K562 (cell line): ENCODE measurements around the gene SNPH. TPM values are rescaled to one million over a fixed set of nuclear protein-coding genes. Genes with fewer than 3 reads are reported as not detected.

ENCODE experiments used
- E2F3 ChIP-seq: fragments of 250-450 bp; sonication (Bioruptor Pico); IDR thresholded peaks from 2 replicates; pipeline ENCODE4 v1.4.0; 2020; ENCODE audit warnings: mild to moderate bottlenecking
- ESRRA ChIP-seq: fragments of 450-650 bp; IDR thresholded peaks from 2 replicates; pipeline ENCODE4 v1.6.1; 2014; ENCODE audit warnings: low read depth, mild to moderate bottlenecking, moderate library complexity, borderline replicate concordance
- FOSL1 ChIP-seq: fragments of 200-800 bp; sonication (Bioruptor generic); conservative IDR thresholded peaks from 2 replicates; pipeline ENCODE4 v1.6.1; 2016; ENCODE audit warnings: missing genetic modification characterization, missing compliant biosample characterization
- HDAC8 ChIP-seq: fragments of 450-650 bp; IDR thresholded peaks from 2 replicates; pipeline ENCODE4 v1.6.1; 2016; ENCODE audit warnings: mild to moderate bottlenecking, missing genetic modification characterization, moderate library complexity, missing compliant biosample characterization
- KLF10 ChIP-seq: fragments of 250-450 bp; sonication (Bioruptor Pico); IDR thresholded peaks from 2 replicates; pipeline ENCODE4 v1.6.1; 2021; ENCODE audit warnings: matching md5 sums
- NR2F6 ChIP-seq: fragments of 450-650 bp; formaldehyde crosslinking; IDR thresholded peaks from 2 replicates; pipeline ENCODE4 v1.4.0; 2020; ENCODE audit warnings: mild to moderate bottlenecking
- NR3C1 ChIP-seq: sonication (generic); formaldehyde crosslinking; IDR thresholded peaks from 2 replicates; pipeline ENCODE4 v1.8.1; 2022; ENCODE audit warnings: missing genetic modification reagents
- RAD51 ChIP-seq: fragments of 450-650 bp; IDR thresholded peaks from 2 replicates; pipeline ENCODE4 v1.7.1; 2016; ENCODE audit warnings: low read depth, mild to moderate bottlenecking, borderline replicate concordance
- RFX1 ChIP-seq: fragments of 450-650 bp; IDR thresholded peaks from 2 replicates; pipeline ENCODE4 v1.6.1; 2016; ENCODE audit warnings: mild to moderate bottlenecking, moderate library complexity
- SMC3 ChIP-seq: conservative IDR thresholded peaks from 2 replicates; pipeline ENCODE4 v1.6.1; 2011; ENCODE audit warnings: low read depth, low read length, improper control_type of control experiment; ENCODE audit not compliant: insufficient read depth
- SOX6 ChIP-seq: fragments of 450-650 bp; IDR thresholded peaks from 2 replicates; pipeline ENCODE4 v1.6.1; 2014; ENCODE audit warnings: mild to moderate bottlenecking
- TRIM24 ChIP-seq, 2 experiments: fragments of 450-650 bp; IDR thresholded peaks; 2 replicates each; pipeline ENCODE4 v1.6.1; 2016
- ZFP36 ChIP-seq: fragments of 150-350 bp; IDR thresholded peaks from 2 replicates; pipeline ENCODE4 v1.6.1; 2018; ENCODE audit warnings: low read length, low read depth; ENCODE audit not compliant: partially characterized antibody
- ZNF175 ChIP-seq: fragments of 200-800 bp; sonication (Bioruptor generic); IDR thresholded peaks from 2 replicates; pipeline ENCODE4 v1.6.1; 2016; ENCODE audit warnings: low read depth, mild to moderate bottlenecking, missing genetic modification characterization, missing compliant biosample characterization
- ZNF696 ChIP-seq: fragments of 250-450 bp; sonication (Bioruptor Pico); conservative IDR thresholded peaks from 2 replicates; pipeline ENCODE4 v1.4.0; 2020; ENCODE audit warnings: mild to moderate bottlenecking, moderate library complexity
- ZNF717 ChIP-seq: fragments of 250-450 bp; sonication (Bioruptor Pico); IDR thresholded peaks from 2 replicates; pipeline ENCODE4 v1.5.0; 2021
- polyA plus RNA-seq, 8 experiments: library from polyadenylated mRNA; depleted of rRNA in 4 of 8; stranded (reverse) in 5 of 8; unstranded in 3 of 8; fragments of >200 nt; fragmentation: Nextera tagmentation in 2 of 8; fragmentation: Illumina TruSeq in 1 of 8; extraction: Ambion mirVana in 2 of 8; extraction: Trizol in 1 of 8; gene quantifications; 2 replicates each; pipeline versions ENCODE4 v1.2.1 to v1.2.3, GENCODE V29; 2011 to 2014; ENCODE audit warnings: inconsistent platforms in 1 of 8, missing spikeins in 1 of 8
- total RNA-seq, 7 experiments: library from RNA; depleted of rRNA in 6 of 7; stranded (reverse); fragments of >200 nt in 6 of 7; fragmentation: Illumina TruSeq in 2 of 7; extraction: Trizol in 2 of 7; gene quantifications; 2 replicates each; pipeline versions ENCODE4 v1.2.1 to v1.2.3, GENCODE V29; 2011 to 2021; ENCODE audit warnings: low replicate concordance in 1 of 7
- TF ChIP-seq, protein P1 (sequence below): fragments of 250-450 bp; sonication (Bioruptor Pico); IDR thresholded peaks from 2 replicates; pipeline ENCODE4 v1.5.0; 2020; ENCODE audit warnings: mild to moderate bottlenecking, borderline replicate concordance
- TF ChIP-seq, protein P2 (sequence below): fragments of 450-650 bp; IDR thresholded peaks from 2 replicates; pipeline ENCODE4 v1.6.1; 2014; ENCODE audit warnings: low read depth, mild to moderate bottlenecking, moderate library complexity, borderline replicate concordance
- TF ChIP-seq, protein P3 (sequence below): fragments of 250-450 bp; sonication (Bioruptor Pico); IDR thresholded peaks from 2 replicates; pipeline ENCODE4 v1.5.0; 2022; ENCODE audit warnings: mild to moderate bottlenecking
- TF ChIP-seq, protein P4 (sequence below), 2 experiments: IDR thresholded peaks; 2 replicates each; pipeline ENCODE4 v1.6.1; 2012; ENCODE audit warnings: improper control_type of control experiment in 2 of 2, low read depth in 2 of 2, low read length in 2 of 2, borderline replicate concordance in 1 of 2

Gene SNPH
- total and polyA plus RNA-seq, 9 of the 15 experiments (the other 6 are each of a cell fraction or from before 2014, with no cell fraction given), result 0.03 to 4.2 (median 1.4) TPM

DNA sequence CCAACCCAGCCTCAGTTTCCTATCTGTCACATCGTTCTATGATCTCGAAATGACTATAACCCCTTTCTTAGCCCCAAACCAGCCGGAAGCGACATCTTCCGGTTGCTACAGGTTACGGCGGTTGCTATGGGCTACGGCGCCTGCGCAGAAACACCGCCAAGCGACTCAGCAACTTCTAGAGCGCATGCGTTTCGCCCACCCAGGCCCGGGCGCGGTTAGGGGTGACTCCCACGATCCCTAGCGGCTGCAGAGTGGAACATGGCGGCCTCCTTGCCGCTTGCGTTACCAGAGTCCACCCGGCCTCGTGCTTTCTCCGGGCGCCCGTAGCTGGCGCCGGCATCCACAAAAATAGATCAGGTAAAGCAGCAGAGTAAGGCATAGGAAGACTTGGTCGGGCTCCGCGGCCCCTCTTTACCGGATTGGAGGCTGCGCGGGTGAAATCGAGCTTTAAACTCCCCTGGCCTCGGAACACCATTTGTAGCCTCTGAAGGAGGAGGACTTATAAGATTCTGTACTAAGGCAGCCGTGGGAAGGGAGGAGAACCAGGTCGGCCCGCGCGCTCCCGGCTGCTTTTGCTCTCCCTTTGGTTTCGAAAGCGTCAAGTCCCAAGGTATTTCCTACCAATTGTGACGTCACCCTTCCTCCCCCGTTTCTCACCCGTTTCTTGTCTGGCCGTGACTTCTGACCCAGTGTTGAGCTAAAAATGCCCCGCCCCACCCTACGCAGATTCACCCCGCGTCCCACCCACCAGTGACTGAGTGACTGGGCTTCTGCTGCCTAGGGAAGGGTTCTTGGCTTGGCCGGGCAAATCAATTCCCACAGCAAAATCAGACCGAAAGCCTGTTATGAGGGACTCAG lies 59.3 kb downstream of the SNPH start (continued):
- TF ChIP-seq ZNF175 (CRISPR knock-in tag) (0 out of 2 replicates have a peak, but pooled peaks have one; percentile 17), KLF10 (CRISPR knock-in tag) (no peak), NR2F6 (CRISPR knock-in tag) (no peak), RAD51 (no peak), ZNF717 (CRISPR knock-in tag) (no peak), ESRRA (peak; percentile 82), SOX6 (peak; percentile 47), TRIM24 (IDR thresholded peaks at IDR 0.05) (0 out of 4 replicates have a peak, but pooled peaks of 1 of the 2 experiments have one; percentile 10), E2F3 (CRISPR knock-in tag) (peak; percentile 35; the same call in 1 of the 2 replicates), HDAC8 (tag) (no peak), RFX1 (peak; percentile 100), SMC3 (no peak), NR3C1 (CRISPR knock-in tag) (no peak), ZNF696 (CRISPR knock-in tag) (no peak), FOSL1 (0 out of 2 replicates have a peak, but pooled peaks have one; percentile 29), ZFP36 (no peak)
- TF ChIP-seq, protein P1, sequence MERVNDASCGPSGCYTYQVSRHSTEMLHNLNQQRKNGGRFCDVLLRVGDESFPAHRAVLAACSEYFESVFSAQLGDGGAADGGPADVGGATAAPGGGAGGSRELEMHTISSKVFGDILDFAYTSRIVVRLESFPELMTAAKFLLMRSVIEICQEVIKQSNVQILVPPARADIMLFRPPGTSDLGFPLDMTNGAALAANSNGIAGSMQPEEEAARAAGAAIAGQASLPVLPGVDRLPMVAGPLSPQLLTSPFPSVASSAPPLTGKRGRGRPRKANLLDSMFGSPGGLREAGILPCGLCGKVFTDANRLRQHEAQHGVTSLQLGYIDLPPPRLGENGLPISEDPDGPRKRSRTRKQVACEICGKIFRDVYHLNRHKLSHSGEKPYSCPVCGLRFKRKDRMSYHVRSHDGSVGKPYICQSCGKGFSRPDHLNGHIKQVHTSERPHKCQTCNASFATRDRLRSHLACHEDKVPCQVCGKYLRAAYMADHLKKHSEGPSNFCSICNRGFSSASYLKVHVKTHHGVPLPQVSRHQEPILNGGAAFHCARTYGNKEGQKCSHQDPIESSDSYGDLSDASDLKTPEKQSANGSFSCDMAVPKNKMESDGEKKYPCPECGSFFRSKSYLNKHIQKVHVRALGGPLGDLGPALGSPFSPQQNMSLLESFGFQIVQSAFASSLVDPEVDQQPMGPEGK, result no peak
- TF ChIP-seq, protein P2, sequence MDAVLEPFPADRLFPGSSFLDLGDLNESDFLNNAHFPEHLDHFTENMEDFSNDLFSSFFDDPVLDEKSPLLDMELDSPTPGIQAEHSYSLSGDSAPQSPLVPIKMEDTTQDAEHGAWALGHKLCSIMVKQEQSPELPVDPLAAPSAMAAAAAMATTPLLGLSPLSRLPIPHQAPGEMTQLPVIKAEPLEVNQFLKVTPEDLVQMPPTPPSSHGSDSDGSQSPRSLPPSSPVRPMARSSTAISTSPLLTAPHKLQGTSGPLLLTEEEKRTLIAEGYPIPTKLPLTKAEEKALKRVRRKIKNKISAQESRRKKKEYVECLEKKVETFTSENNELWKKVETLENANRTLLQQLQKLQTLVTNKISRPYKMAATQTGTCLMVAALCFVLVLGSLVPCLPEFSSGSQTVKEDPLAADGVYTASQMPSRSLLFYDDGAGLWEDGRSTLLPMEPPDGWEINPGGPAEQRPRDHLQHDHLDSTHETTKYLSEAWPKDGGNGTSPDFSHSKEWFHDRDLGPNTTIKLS, result peak; percentile 70; the same call in 1 of the 2 replicates
- TF ChIP-seq, protein P3, sequence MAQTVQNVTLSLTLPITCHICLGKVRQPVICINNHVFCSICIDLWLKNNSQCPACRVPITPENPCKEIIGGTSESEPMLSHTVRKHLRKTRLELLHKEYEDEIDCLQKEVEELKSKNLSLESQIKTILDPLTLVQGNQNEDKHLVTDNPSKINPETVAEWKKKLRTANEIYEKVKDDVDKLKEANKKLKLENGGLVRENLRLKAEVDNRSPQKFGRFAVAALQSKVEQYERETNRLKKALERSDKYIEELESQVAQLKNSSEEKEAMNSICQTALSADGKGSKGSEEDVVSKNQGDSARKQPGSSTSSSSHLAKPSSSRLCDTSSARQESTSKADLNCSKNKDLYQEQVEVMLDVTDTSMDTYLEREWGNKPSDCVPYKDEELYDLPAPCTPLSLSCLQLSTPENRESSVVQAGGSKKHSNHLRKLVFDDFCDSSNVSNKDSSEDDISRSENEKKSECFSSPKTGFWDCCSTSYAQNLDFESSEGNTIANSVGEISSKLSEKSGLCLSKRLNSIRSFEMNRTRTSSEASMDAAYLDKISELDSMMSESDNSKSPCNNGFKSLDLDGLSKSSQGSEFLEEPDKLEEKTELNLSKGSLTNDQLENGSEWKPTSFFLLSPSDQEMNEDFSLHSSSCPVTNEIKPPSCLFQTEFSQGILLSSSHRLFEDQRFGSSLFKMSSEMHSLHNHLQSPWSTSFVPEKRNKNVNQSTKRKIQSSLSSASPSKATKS (CRISPR knock-in tag), result no peak
- TF ChIP-seq, protein P4, sequence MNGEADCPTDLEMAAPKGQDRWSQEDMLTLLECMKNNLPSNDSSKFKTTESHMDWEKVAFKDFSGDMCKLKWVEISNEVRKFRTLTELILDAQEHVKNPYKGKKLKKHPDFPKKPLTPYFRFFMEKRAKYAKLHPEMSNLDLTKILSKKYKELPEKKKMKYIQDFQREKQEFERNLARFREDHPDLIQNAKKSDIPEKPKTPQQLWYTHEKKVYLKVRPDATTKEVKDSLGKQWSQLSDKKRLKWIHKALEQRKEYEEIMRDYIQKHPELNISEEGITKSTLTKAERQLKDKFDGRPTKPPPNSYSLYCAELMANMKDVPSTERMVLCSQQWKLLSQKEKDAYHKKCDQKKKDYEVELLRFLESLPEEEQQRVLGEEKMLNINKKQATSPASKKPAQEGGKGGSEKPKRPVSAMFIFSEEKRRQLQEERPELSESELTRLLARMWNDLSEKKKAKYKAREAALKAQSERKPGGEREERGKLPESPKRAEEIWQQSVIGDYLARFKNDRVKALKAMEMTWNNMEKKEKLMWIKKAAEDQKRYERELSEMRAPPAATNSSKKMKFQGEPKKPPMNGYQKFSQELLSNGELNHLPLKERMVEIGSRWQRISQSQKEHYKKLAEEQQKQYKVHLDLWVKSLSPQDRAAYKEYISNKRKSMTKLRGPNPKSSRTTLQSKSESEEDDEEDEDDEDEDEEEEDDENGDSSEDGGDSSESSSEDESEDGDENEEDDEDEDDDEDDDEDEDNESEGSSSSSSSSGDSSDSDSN (IDR thresholded peaks at IDR 0.05; ENCODE audit: borderline replicate concordance in 1 of 2, low read depth in 2 of 2, low read length in 2 of 2), result no peak
